Vagina (tissue), 2 donors: ENCODE results near the gene PRC1.

Experiments
- CTCF ChIP-seq, 3 experiments: fragments of 450-650 bp in 2 of 3; fragments of 200-600 bp in 1 of 3; sonication (generic) in 1 of 3; IDR thresholded peaks; one replicate each; pipeline ENCODE4 v1.5.1; 2017 to 2019; ENCODE audit warnings: antibody characterized with exemption in 3 of 3, mild to moderate bottlenecking in 2 of 3, moderate library complexity in 2 of 3
- POLR2A ChIP-seq, 2 donors: fragments of 450-650 bp; IDR thresholded peaks; one replicate each; pipeline ENCODE4 v1.6.1; 2017; ENCODE audit warnings: antibody characterized with exemption in 2 of 2, mild to moderate bottlenecking in 2 of 2, moderate library complexity in 2 of 2

- TF ChIP-seq CTCF (IDR thresholded peaks at IDR 0.05) (no peak), POLR2A (IDR thresholded peaks at IDR 0.05) (no peak)
Measured at GRCh38 chr15:91018158-91018557, 23.8 kb upstream of the PRC1 start.
